ENCODE results near the gene ENGASE.
A peak's percentile ranks its signal among the peaks of the same experiment; 100 is the strongest.

The ENGASE gene

GRCh38 chr17:79039886-79040285 is 34.7 kb upstream of the ENGASE start:
- peak in 3 of 4 experiments; percentile 38 to 57 (median 50) for DNase-seq

DNA sequence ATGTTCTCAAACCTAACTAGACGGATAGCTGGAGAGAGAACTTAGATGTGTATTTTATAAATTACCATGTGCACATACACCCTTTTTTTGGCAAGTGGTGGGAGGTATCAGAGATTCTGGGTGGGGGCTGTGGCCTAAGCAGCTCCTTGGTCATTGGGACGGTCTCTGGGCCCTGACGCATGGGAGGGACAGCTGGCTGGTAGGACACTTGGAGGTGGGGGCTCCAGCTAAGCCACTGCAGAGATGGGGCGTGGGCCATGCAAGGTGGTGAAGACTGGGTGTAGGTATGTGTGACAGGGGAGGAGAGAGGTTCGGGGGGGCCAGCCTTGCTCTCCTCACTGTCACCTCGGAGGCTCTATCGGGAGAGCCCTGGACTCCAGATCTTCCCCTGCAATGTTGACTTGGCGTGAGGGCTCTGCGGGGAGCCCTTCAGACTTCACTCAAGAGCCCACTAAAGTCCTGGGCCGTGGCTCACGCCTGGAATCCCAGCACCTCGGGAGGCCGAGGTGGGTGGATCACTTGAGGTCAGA is 33.5 kb upstream of the ENGASE start:
- DNase-seq = no peak

DNA sequence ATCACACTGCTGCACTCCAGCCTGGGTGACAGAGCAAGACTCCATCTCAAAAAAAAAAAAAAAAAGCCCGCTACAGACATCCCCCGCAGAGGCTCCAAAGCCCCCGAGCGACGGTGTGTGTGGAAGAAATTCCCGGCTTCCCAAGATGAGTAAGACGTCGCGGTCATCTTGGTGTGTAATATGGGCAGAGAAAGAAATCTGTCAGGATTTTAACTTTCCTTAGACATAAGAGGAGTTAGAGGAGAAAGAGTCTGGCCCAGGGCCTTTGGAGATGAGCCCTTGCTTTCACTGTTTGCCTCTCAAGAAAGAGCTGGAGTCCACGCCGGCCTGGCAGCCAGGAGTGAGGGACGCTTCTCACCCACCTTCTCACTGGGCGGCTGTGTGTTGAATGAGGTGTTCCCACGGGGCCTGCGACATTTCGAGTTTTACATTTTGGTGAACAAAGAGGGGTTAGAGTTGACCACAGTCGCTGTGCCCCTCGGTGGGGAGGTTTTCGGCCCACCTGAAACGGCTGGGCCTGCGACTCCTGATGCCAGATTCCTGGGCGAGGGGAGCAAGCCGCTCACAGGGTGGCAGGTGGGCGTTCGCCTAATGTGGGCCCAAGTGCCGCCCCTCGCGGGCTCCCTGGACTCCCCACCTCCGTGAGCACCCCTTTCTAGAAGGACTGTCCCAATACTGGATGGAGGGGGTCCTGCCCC is 32.8 kb upstream of the ENGASE start:
- DNase-seq = no peak

DNA sequence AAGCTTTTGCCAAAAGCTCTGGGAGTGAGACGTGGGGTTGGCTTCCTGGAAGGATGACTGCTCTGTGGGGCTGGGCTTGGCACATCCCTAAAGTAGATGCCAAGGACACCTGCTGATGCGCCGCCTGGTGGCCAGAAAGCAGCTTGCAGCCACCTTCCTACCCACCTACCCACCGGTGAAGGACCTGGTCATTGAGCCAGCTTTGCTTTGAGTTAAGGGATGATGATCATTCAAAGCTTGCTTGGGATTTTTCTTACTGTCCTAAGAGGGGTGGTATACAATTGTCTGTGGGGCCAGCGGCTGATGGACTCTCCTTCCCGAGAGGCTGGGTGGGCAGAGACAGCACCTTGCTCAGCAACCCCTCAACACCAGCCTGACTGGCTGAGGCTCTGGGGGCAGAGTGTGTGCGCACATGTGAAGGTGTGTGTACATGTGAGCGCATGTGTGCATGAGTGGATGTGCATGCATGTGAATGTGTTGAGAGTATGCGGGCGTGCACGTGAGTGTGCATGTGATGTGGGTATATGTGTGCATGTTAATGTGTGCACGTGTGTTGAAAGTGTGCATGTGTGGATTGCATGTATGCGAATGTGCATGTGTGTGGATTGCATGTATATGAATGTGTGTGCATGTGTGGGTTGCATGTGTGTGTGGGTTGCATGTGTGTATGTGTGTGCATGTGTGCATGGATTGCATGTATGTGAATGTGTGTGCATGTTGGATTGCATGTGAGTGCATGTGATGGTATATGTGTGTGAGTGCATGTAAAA is 32.0 kb upstream of the ENGASE start:
- peak; percentile 72 to 88 (median 82) for DNase-seq

DNA sequence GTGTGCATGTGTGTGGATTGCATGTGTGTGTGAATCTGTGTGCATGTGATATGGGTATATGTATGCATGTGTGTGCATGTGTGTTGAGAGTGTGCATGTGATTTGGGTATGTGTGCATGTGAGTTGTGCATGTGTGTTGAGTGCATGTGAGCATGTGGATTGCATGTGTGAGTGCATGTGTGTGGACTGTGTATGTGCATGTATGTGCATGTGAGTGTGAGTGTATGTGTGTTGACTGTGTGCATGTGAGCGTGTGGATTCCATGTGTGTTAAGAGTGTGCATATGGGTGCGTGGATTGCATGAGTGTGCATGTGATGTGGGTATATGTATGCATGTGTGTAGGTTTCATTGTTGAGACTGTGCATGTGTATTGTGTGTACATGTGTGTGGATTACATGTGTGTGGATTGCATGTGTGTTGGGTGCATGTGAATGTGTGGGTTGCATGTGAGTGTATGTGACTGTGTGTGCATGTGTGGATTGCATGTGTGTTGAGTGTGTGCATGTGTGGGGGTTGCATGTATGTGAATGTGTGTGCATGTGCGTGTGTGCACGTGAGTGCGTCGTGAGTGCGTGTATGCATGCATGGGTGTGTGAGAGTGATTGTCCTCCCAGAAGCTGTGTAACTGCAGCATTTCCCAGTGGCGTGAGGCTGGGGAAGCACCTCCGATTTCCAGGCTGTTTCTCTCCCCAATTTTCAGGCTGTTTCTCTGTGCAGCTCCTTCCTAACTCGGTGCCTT is 31.3 kb upstream of the ENGASE start:
- DNase-seq = no peak

DNA sequence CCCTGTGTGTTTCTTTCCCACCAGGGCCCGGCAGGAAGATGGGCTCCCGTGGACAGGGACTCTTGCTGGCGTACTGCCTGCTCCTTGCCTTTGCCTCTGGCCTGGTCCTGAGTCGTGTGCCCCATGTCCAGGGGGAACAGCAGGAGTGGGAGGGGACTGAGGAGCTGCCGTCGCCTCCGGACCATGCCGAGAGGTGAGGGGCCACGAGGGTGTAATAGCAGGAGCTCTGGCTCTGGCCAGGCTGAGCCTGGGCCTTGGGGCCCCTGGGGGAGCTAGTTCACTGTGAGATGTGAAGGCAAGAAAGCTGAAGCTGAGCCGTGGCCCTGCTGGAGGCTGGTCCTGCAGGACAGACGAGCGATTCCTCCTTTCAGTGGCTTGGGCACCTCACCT is 30.7 kb upstream of the ENGASE start:
- no peak for DNase-seq

GRCh38 chr17:79044462-79044861 is 30.2 kb upstream of the ENGASE start:
- no peak for DNase-seq

GRCh38 chr17:79045001-79045729 is 29.5 kb upstream of the ENGASE start:
- DNase-seq = no peak

GRCh38 chr17:79045842-79046196 is 28.8 kb upstream of the ENGASE start:
- DNase-seq = peak; percentile 76 to 87 (median 84)

GRCh38 chr17:79046197-79046915 is 28.3 kb upstream of the ENGASE start:
- DNase-seq = no peak

DNA sequence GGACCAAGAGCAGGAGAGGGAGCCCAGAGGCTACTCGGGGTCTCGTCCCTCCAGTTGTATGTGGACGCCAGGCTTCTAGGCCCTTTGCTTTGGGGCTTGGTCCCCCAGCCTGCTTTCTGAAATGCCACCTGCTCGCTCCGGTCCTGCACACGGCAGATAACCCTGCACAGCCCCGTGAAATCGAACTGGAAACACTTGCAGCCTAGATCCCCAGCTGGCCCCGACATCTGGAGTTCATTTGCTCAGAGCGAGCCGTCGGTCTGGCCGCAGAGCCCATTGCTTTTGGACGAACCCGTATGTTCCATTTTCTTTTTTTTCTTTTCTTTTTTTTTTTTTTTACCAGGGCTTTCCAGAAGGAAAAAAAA is 27.7 kb upstream of the ENGASE start:
- no peak for DNase-seq

DNA sequence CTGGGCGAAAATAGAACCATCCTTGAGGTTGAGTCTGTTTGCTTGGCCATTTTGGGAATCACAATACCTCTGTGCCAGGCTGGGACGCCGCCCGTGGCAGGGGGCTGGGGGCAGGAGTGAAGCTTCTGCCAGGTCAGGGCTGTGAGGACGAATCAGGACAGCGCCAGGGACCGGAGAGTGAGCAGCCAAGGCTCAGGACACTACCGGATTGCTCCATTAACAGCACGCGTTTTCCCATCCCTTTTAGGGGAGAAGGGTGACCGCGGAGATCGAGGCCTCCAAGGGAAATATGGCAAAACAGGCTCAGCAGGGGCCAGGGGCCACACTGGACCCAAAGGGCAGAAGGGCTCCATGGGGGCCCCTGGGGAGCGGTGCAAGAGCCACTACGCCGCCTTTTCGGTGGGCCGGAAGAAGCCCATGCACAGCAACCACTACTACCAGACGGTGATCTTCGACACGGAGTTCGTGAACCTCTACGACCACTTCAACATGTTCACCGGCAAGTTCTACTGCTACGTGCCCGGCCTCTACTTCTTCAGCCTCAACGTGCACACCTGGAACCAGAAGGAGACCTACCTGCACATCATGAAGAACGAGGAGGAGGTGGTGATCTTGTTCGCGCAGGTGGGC is 27.2 kb upstream of the ENGASE start:
- DNase-seq = no peak

DNA sequence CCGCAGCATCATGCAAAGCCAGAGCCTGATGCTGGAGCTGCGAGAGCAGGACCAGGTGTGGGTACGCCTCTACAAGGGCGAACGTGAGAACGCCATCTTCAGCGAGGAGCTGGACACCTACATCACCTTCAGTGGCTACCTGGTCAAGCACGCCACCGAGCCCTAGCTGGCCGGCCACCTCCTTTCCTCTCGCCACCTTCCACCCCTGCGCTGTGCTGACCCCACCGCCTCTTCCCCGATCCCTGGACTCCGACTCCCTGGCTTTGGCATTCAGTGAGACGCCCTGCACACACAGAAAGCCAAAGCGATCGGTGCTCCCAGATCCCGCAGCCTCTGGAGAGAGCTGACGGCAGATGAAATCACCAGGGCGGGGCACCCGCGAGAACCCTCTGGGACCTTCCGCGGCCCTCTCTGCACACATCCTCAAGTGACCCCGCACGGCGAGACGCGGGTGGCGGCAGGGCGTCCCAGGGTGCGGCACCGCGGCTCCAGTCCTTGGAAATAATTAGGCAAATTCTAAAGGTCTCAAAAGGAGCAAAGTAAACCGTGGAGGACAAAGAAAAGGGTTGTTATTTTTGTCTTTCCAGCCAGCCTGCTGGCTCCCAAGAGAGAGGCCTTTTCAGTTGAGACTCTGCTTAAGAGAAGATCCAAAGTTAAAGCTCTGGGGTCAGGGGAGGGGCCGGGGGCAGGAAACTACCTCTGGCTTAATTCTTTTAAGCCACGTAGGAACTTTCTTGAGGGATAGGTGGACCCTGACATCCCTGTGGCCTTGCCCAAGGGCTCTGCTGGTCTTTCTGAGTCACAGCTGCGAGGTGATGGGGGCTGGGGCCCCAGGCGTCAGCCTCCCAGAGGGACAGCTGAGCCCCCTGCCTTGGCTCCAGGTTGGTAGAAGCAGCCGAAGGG is 26.4 kb upstream of the ENGASE start:
- DNase-seq = no peak

- DNase-seq = no peak
Observed at GRCh38 chr17:79048826-79049755, 25.5 kb upstream of the ENGASE start.

DNA sequence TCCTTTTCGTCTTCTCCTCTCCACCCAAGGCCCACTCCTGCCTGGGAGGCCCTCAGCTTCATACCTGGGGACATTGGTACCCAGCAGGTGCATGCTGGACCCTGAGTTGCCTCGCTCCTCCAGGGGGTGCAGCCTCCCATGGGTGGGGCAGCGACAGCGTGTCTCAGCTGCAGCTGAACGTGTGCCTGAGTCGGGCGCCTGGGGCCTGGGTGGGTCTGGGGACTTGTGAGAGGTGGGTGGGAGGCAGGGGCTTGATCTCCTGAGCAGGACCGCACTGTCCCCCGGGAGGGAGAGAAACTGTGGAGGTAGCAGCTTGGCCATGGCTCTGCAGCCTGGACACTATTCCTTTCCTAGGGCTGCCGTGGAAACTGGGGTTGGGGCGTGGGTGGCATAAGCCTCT is 24.8 kb upstream of the ENGASE start:
- DNase-seq = no peak

DNA sequence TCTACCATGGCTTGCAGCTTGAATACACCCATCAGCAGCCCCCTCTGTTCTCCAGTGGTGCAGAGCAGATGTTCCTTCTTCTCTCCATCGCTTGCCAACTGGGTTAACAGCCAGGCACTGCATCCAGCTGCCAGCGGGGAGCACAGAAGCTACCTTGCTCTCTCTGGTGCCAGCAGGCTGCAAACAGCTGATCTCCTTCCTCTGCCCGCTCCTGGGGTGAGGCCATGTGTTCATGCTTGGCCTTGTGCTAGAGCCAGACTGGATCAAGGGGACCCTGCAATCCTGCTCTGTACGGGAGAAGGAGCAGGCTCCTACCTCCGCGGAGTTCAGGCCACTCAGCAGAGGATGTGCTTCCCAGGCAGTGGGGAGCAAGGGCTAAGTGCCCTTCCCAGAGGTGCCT is 24.1 kb upstream of the ENGASE start:
- no peak for DNase-seq

DNA sequence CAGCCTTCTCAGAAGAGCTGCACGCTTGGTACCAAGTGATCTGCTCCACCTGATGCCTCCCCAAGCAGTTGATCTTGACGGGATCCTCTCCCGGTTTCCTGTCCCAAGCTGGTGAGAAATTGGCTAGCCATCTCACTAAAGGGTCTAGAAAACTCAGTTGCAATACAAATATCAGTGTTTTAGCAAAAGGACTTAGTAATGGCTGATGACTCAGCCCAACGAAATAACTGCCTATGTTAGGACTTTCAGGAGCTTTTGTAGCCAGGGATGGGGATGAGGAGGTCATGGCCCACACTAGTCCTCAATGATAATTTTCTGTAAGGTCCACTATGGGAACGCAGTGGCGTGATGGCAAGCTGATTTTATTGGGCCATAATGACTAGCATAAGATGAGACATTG is 23.3 kb upstream of the ENGASE start:
- DNase-seq = no peak

GRCh38 chr17:79052131-79052530 is 22.5 kb upstream of the ENGASE start:
- no peak for DNase-seq

GRCh38 chr17:79053251-79053925 is 21.2 kb upstream of the ENGASE start:
- DNase-seq = no peak
